ENCODE measurements around the gene CDK5RAP1. TPM values are rescaled to one million over a fixed set of nuclear protein-coding genes. Genes with fewer than 3 reads are reported as not detected.

The CDK5RAP1 gene
- total RNA-seq, 4 donors from 2014 or later = 11.3 to 19.5 (median 16.9) TPM

GRCh38 chr20:33408716-33409654, 7.7 kb upstream of the CDK5RAP1 start:
- DNase-seq (ENCODE audit: extremely low spot score) = no peak
- H3K9me3 ChIP-seq = no peaks in the 10 kb centered on the region
- WGBS = 87% methylated on average over 8 of the region's 18 CpGs
- intact Hi-C loops (cut with DNase I) = no loop called here
- no peak for TF ChIP-seq EP300 (IDR thresholded peaks at IDR 0.05)
- no peak for TF ChIP-seq CTCF (IDR thresholded peaks at IDR 0.05)
- TF ChIP-seq POLR2AphosphoS5 (IDR thresholded peaks at IDR 0.05) = no peak
- no peak for TF ChIP-seq POLR2A (IDR thresholded peaks at IDR 0.05; ENCODE audit: low read depth)
- H3K4me3 ChIP-seq = no peak overlapping the region
- H3K27ac ChIP-seq (replicated peaks in 1 of 4) = no peak overlapping the region
- H3K27me3 ChIP-seq = no peaks in the 10 kb centered on the region
- H3K4me1 ChIP-seq = no peaks in the 10 kb centered on the region
- H3K36me3 ChIP-seq = peaks cover 16 to 81% (median 67%) of the 10 kb centered on the region in 4 donors

GRCh38 chr20:33408313-33408712, 7.0 kb upstream of the CDK5RAP1 start:
- no peak overlapping the region for H3K27ac ChIP-seq (replicated peaks in 1 of 4)
- H3K36me3 ChIP-seq = peaks cover 16 to 79% (median 67%) of the 10 kb centered on the region in 4 donors
- H3K27me3 ChIP-seq = no peaks in the 10 kb centered on the region
- no peak overlapping the region for H3K4me3 ChIP-seq
- H3K4me1 ChIP-seq = no peaks in the 10 kb centered on the region
- TF ChIP-seq POLR2AphosphoS5 (IDR thresholded peaks at IDR 0.05) (no peak), EP300 (IDR thresholded peaks at IDR 0.05) (no peak), POLR2A (IDR thresholded peaks at IDR 0.05; ENCODE audit: low read depth) (no peak), CTCF (IDR thresholded peaks at IDR 0.05) (no peak)
- H3K9me3 ChIP-seq = no peaks in the 10 kb centered on the region
- 74% methylated on average over 8 of the region's 12 CpGs for WGBS
- intact Hi-C loops (cut with DNase I) = no loop called here
- DNase-seq (ENCODE audit: extremely low spot score) = no peak

DNA sequence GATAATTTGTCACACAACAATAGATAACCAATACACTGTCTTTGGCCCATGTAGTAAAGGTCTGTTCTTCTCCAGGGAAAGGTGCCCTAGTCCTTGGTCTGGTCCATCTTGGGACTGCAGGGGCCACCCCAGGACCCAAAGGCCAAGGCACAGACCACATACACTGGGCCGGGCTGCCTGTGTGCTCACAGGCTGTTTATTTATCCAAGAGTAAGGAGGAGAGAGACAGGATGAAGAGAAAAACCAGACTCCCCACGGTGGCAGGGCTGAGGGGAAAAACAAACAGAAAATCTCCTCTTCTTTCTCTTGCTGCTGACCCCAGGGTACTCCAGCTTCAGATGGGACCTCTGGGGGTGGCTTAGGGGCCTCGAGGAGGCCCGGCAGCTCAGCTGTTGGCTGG, 6.5 kb upstream of the CDK5RAP1 start:
- Histone ChIP-seq H3K36me3 (peaks cover 16 to 74% (median 62%) of the 10 kb centered on the region in 4 donors), H3K9me3 (no peaks in the 10 kb centered on the region), H3K4me3 (no peak overlapping the region), H3K27ac (replicated peaks in 1 of 4) (no peak overlapping the region), H3K27me3 (no peaks in the 10 kb centered on the region), H3K4me1 (peaks cover 0 to 1% (median under 1%) of the 10 kb centered on the region in 4 donors)
- DNase-seq (ENCODE audit: extremely low spot score) = no peak
- 34% methylated on average over 4 of the region's 4 CpGs for WGBS
- intact Hi-C loops (cut with DNase I) = no loop called here
- TF ChIP-seq POLR2A (IDR thresholded peaks at IDR 0.05; ENCODE audit: low read depth) (no peak), POLR2AphosphoS5 (IDR thresholded peaks at IDR 0.05) (no peak), CTCF (IDR thresholded peaks at IDR 0.05) (no peak), EP300 (IDR thresholded peaks at IDR 0.05) (no peak)

GRCh38 chr20:33407251-33407650, 5.9 kb upstream of the CDK5RAP1 start:
- Histone ChIP-seq H3K9me3 (no peaks in the 10 kb centered on the region), H3K27ac (replicated peaks in 1 of 4) (no peak overlapping the region), H3K36me3 (peaks cover 13 to 68% (median 56%) of the 10 kb centered on the region in 4 donors), H3K27me3 (no peaks in the 10 kb centered on the region), H3K4me3 (no peak overlapping the region), H3K4me1 (peaks cover 0 to 7% (median 6%) of the 10 kb centered on the region in 4 donors)
- intact Hi-C loops (cut with DNase I) = no loop called here
- no peak for DNase-seq (ENCODE audit: extremely low spot score)
- WGBS = 25% methylated on average over 1 of the region's 1 CpG
- TF ChIP-seq CTCF (IDR thresholded peaks at IDR 0.05) (no peak), POLR2AphosphoS5 (IDR thresholded peaks at IDR 0.05) (no peak), POLR2A (IDR thresholded peaks at IDR 0.05; ENCODE audit: low read depth) (no peak), EP300 (IDR thresholded peaks at IDR 0.05) (no peak)

Data from esophagus muscularis mucosa (tissue), 4 donors.